ENCODE data around the gene PLEKHG3. TPM values are rescaled to one million over a fixed set of nuclear protein-coding genes. Genes with fewer than 3 reads are reported as not detected.

PLEKHG3 gene
- total and polyA plus RNA-seq, 4 donors = 8.4 to 21.3 (median 14.6) TPM

DNA sequence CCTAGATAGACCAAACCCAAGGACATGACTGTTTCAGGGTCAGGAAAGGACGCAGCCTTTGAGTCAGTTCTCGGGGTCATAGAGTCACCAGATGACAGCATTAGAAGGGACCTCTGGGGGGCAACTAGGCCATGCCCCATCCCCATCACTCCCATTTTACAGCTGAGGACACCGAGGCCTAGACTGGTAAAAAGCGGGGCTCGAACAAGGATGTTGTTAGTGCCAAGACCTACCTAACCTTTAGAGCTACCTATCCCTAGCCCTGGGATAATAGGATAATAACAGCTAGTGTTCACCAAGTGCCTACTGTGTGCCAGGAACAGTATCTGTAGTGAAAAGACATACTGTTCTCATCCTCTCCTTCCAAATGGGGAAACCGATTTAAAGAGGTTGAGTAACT lies 48.7 kb downstream of the PLEKHG3 start:
- Histone ChIP-seq H3K9ac (ENCODE audit: low read depth in 1 of 2, low read length in 2 of 2) (no peak overlapping the region), H3K27ac (ENCODE audit: low read depth in 1 of 2, low read length in 2 of 2) (no peak overlapping the region), H3K4me3 (ENCODE audit: low read depth in 1 of 3, low read length in 3 of 3) (no peak overlapping the region), H3K4me1 (ENCODE audit: control insufficient read depth in 4 of 4, insufficient read depth in 4 of 4, low read length in 3 of 4) (no peaks in the 10 kb centered on the region), H3K27me3 (ENCODE audit: control insufficient read depth in 4 of 4, insufficient read depth in 4 of 4, low read length in 3 of 4) (no peaks in the 10 kb centered on the region), H3K36me3 (ENCODE audit: control insufficient read depth in 4 of 4, insufficient read depth in 3 of 4, low read depth in 1 of 4, low read length in 3 of 4) (peaks cover 0 to 2% (median 0%) of the 10 kb centered on the region in 4 donors), H3K9me3 (ENCODE audit: control insufficient read depth in 4 of 4, low read length in 3 of 4) (no peaks in the 10 kb centered on the region)
- no peak for DNase-seq (ENCODE audit: low spot score)
- no peak for TF ChIP-seq EGR1 (IDR thresholded peaks at IDR 0.05; ENCODE audit: low read depth in 2 of 2)
- TF ChIP-seq TAF1 (conservative IDR thresholded peaks at IDR 0.05) = no peak
- TF ChIP-seq, protein P1, sequence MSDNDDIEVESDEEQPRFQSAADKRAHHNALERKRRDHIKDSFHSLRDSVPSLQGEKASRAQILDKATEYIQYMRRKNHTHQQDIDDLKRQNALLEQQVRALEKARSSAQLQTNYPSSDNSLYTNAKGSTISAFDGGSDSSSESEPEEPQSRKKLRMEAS (IDR thresholded peaks at IDR 0.05) = no peak
- TF ChIP-seq, protein P2, sequence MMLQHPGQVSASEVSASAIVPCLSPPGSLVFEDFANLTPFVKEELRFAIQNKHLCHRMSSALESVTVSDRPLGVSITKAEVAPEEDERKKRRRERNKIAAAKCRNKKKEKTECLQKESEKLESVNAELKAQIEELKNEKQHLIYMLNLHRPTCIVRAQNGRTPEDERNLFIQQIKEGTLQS (IDR thresholded peaks at IDR 0.05) = no peak
- no peak for TF ChIP-seq REST (IDR thresholded peaks at IDR 0.05)
- TF ChIP-seq FOXA1 (IDR thresholded peaks at IDR 0.05) = no peak
- TF ChIP-seq ZBTB33 (IDR thresholded peaks at IDR 0.05) = no peak
- no peak for TF ChIP-seq NR2F2 (IDR thresholded peaks at IDR 0.05)
- TF ChIP-seq RAD21 (IDR thresholded peaks at IDR 0.05) = no peak
- no peak for TF ChIP-seq HNF4A (conservative IDR thresholded peaks at IDR 0.05)
- TF ChIP-seq JUND (IDR thresholded peaks at IDR 0.05) = no peak
- 95% methylated on average over 6 of the region's 6 CpGs for WGBS

DNA sequence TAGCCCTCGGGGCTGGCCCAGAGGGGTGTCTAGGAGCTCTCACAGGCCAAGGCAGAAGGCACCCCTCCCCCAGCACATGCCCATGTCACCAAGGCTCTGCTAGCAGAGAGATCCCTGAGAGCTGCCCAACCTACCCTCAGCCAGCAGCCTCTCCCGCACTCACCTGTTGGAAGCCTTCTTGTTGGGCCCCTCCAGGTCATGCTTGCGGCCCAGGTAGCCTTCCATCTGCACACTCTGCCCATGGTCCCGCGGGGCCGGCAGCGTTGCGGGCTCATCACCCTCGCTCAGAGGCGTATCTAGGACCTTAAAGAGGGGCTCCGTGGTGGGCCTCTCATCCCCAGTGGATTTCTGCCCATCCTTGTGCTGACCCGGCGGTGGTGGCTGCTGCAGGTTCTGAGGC lies 49.1 kb downstream of the PLEKHG3 start:
- Histone ChIP-seq H3K4me1 (ENCODE audit: control insufficient read depth in 4 of 4, insufficient read depth in 4 of 4, low read length in 3 of 4) (peaks cover 0 to 2% (median 0%) of the 10 kb centered on the region in 4 donors), H3K4me3 (ENCODE audit: low read depth in 1 of 3, low read length in 3 of 3) (no peak overlapping the region), H3K27me3 (ENCODE audit: control insufficient read depth in 4 of 4, insufficient read depth in 4 of 4, low read length in 3 of 4) (no peaks in the 10 kb centered on the region), H3K36me3 (ENCODE audit: control insufficient read depth in 4 of 4, insufficient read depth in 3 of 4, low read depth in 1 of 4, low read length in 3 of 4) (peaks cover 0 to 2% (median 0%) of the 10 kb centered on the region in 4 donors), H3K9ac (ENCODE audit: low read depth in 1 of 2, low read length in 2 of 2) (no peak overlapping the region), H3K27ac (ENCODE audit: low read depth in 1 of 2, low read length in 2 of 2) (no peak overlapping the region), H3K9me3 (ENCODE audit: control insufficient read depth in 4 of 4, low read length in 3 of 4) (no peaks in the 10 kb centered on the region)
- WGBS = 92% methylated on average over 13 of the region's 13 CpGs
- DNase-seq (ENCODE audit: low spot score) = no peak
- TF ChIP-seq FOXA1 (IDR thresholded peaks at IDR 0.05) = no peak
- no peak for TF ChIP-seq GABPA (IDR thresholded peaks at IDR 0.05 in 1 of 2, conservative IDR thresholded peaks at IDR 0.05 in 1 of 2)
- no peak for TF ChIP-seq TAF1 (conservative IDR thresholded peaks at IDR 0.05)
- no peak for TF ChIP-seq ZBTB33 (IDR thresholded peaks at IDR 0.05)
- no peak for TF ChIP-seq FOXA2 (IDR thresholded peaks at IDR 0.05)
- TF ChIP-seq, protein P1 (IDR thresholded peaks at IDR 0.05) = no peak
- no peak for TF ChIP-seq RAD21 (IDR thresholded peaks at IDR 0.05)
- TF ChIP-seq, protein P2 (IDR thresholded peaks at IDR 0.05) = no peak
- TF ChIP-seq JUND (IDR thresholded peaks at IDR 0.05) = no peak
- no peak for TF ChIP-seq NR2F2 (IDR thresholded peaks at IDR 0.05)
- TF ChIP-seq YY1 (IDR thresholded peaks at IDR 0.05) = no peak
- TF ChIP-seq REST (IDR thresholded peaks at IDR 0.05) = no peak
- no peak for TF ChIP-seq EGR1 (IDR thresholded peaks at IDR 0.05; ENCODE audit: low read depth in 2 of 2)
- no peak for TF ChIP-seq HNF4G (IDR thresholded peaks at IDR 0.05)
- no peak for TF ChIP-seq RXRA (IDR thresholded peaks at IDR 0.05)
- TF ChIP-seq, protein P3, sequence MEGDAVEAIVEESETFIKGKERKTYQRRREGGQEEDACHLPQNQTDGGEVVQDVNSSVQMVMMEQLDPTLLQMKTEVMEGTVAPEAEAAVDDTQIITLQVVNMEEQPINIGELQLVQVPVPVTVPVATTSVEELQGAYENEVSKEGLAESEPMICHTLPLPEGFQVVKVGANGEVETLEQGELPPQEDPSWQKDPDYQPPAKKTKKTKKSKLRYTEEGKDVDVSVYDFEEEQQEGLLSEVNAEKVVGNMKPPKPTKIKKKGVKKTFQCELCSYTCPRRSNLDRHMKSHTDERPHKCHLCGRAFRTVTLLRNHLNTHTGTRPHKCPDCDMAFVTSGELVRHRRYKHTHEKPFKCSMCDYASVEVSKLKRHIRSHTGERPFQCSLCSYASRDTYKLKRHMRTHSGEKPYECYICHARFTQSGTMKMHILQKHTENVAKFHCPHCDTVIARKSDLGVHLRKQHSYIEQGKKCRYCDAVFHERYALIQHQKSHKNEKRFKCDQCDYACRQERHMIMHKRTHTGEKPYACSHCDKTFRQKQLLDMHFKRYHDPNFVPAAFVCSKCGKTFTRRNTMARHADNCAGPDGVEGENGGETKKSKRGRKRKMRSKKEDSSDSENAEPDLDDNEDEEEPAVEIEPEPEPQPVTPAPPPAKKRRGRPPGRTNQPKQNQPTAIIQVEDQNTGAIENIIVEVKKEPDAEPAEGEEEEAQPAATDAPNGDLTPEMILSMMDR (IDR thresholded peaks at IDR 0.05; ENCODE audit: low read depth, low read length, missing input control) = no peak

Measured in liver (tissue), 9 donors.